ENCODE data around the gene MX2.

MX2 gene

GRCh38 chr21:41342035-41342434 lies 19.8 kb upstream of the MX2 start:
- TF ChIP-seq CTCF (IDR thresholded peaks at IDR 0.05; ENCODE audit: low read depth, low read length, missing control alignments) = no peak
- H3K4me3 ChIP-seq (ENCODE audit: low read depth, low read length) = no peak overlapping the region
- no peak for DNase-seq (ENCODE audit: low read depth)

- DNase-seq (ENCODE audit: low read depth) = no peak
- no peak for TF ChIP-seq CTCF (IDR thresholded peaks at IDR 0.05; ENCODE audit: low read depth, low read length, missing control alignments)
- H3K4me3 ChIP-seq (ENCODE audit: low read depth, low read length) = no peak overlapping the region
These were observed 17.7 kb upstream of the MX2 start for GRCh38 chr21:41344146-41344545.

GRCh38 chr21:41345356-41345755 lies 16.5 kb upstream of the MX2 start:
- TF ChIP-seq CTCF (IDR thresholded peaks at IDR 0.05; ENCODE audit: low read depth, low read length, missing control alignments) = no peak
- no peak overlapping the region for H3K4me3 ChIP-seq (ENCODE audit: low read depth, low read length)
- no peak for DNase-seq (ENCODE audit: low read depth)

GRCh38 chr21:41345934-41346685 lies 15.7 kb upstream of the MX2 start:
- H3K4me3 ChIP-seq (ENCODE audit: low read depth, low read length) = no peak overlapping the region
- no peak for TF ChIP-seq CTCF (IDR thresholded peaks at IDR 0.05; ENCODE audit: low read depth, low read length, missing control alignments)
- no peak for DNase-seq (ENCODE audit: low read depth)

GRCh38 chr21:41346758-41347157 lies 15.1 kb upstream of the MX2 start:
- no peak for DNase-seq (ENCODE audit: low read depth)
- H3K4me3 ChIP-seq (ENCODE audit: low read depth, low read length) = no peak overlapping the region
- no peak for TF ChIP-seq CTCF (IDR thresholded peaks at IDR 0.05; ENCODE audit: low read depth, low read length, missing control alignments)

- H3K4me3 ChIP-seq (ENCODE audit: low read depth, low read length) = no peak overlapping the region
- no peak for DNase-seq (ENCODE audit: low read depth)
- no peak for TF ChIP-seq CTCF (IDR thresholded peaks at IDR 0.05; ENCODE audit: low read depth, low read length, missing control alignments)
These were observed 13.4 kb upstream of the MX2 start for GRCh38 chr21:41348434-41348833.

- no peak for TF ChIP-seq CTCF (IDR thresholded peaks at IDR 0.05; ENCODE audit: low read depth, low read length, missing control alignments)
- no peak overlapping the region for H3K4me3 ChIP-seq (ENCODE audit: low read depth, low read length)
- no peak for DNase-seq (ENCODE audit: low read depth)
These were observed 12.7 kb upstream of the MX2 start for GRCh38 chr21:41349126-41349525.

Measured in GM12864 (cell line).